Endothelial cell (in vitro differentiated cells): ENCODE measurements around the gene C9orf85. TPM values are rescaled to one million over a fixed set of nuclear protein-coding genes. Genes with fewer than 3 reads are reported as not detected.
"Not testable (repeated sequence)": the region's sequence is repeated elsewhere in the genome, so short reads cannot be mapped to it uniquely, and the experiment has no call there.

Experiments
- DNase-seq: peaks from one replicate; pipeline ENCODE4 v3.0.0; 2021; ENCODE audit warnings: low spot score
- H3K27ac Mint-ChIP-seq: one replicate; pipeline ENCODE4 v1.8.0; 2021; ENCODE audit warnings: mixed read lengths, inconsistent platforms; ENCODE audit not compliant: unreplicated experiment
- H3K27me3 Mint-ChIP-seq: one replicate; pipeline ENCODE4 v1.8.0; 2021; ENCODE audit warnings: mild to moderate bottlenecking, moderate library complexity, mixed read lengths, inconsistent platforms; ENCODE audit not compliant: unreplicated experiment
- H3K36me3 Mint-ChIP-seq: one replicate; pipeline ENCODE4 v1.8.0; 2021; ENCODE audit warnings: mild to moderate bottlenecking, low read depth, mixed read lengths, inconsistent platforms; ENCODE audit not compliant: unreplicated experiment
- H3K4me1 Mint-ChIP-seq: one replicate; pipeline ENCODE4 v1.8.0; 2021; ENCODE audit warnings: mild to moderate bottlenecking, mixed read lengths, inconsistent platforms; ENCODE audit not compliant: unreplicated experiment
- H3K4me3 Mint-ChIP-seq: one replicate; pipeline ENCODE4 v1.8.0; 2021; ENCODE audit warnings: mild to moderate bottlenecking, mixed read lengths, inconsistent platforms; ENCODE audit not compliant: unreplicated experiment
- H3K9me3 Mint-ChIP-seq: one replicate; pipeline ENCODE4 v1.8.0; 2021; ENCODE audit warnings: mixed read lengths, inconsistent platforms; ENCODE audit not compliant: unreplicated experiment
- CTCF ChIP-seq: fragments of 200-600 bp; sonication (generic); IDR thresholded peaks from one replicate; pipeline ENCODE4 v1.5.0; 2021; ENCODE audit warnings: antibody characterized with exemption; ENCODE audit not compliant: unreplicated experiment
- total RNA-seq: library from RNA; stranded (reverse); fragmentation: NEBNext Ultra II Directional; extraction: Animal tissue kit (Norgen Biotek cat#: 25700); gene quantifications from one replicate; pipeline ENCODE4 v1.2.1, GENCODE V29; 2021; ENCODE audit not compliant: unreplicated experiment

The C9orf85 gene
- total RNA-seq, 1 donor from 2014 or later: 12.2 TPM

- H3K4me1 Mint-ChIP-seq: no peaks in the 10 kb centered on the region
- no peak for TF ChIP-seq CTCF
- H3K27ac Mint-ChIP-seq: no peak overlapping the region
- no peaks in the 10 kb centered on the region for H3K9me3 Mint-ChIP-seq
- peaks cover 9% of the 10 kb centered on the region for H3K36me3 Mint-ChIP-seq
- H3K27me3 Mint-ChIP-seq: no peaks in the 10 kb centered on the region
- no peak overlapping the region for H3K4me3 Mint-ChIP-seq
- no peak for DNase-seq
Observed at GRCh38 chr9:71955300-71955915, 44.0 kb downstream of the C9orf85 start.

- no peak overlapping the region for H3K27ac Mint-ChIP-seq
Observed at GRCh38 chr9:71962328-71962727, 50.9 kb downstream of the C9orf85 start.

GRCh38 chr9:71963471-71963996, 52.1 kb downstream of the C9orf85 start:
- H3K9me3 Mint-ChIP-seq: not testable (repeated sequence)

More at GRCh38 chr9:71962328-71962727, 50.9 kb downstream of the C9orf85 start:
- Mint-ChIP-seq H3K4me1 (peaks cover 6% of the 10 kb centered on the region), H3K27me3 (peaks cover 10% of the 10 kb centered on the region), H3K4me3 (no peak overlapping the region), H3K36me3 (peaks cover 16% of the 10 kb centered on the region), H3K9me3 (no peaks in the 10 kb centered on the region)
- TF ChIP-seq CTCF: no peak
- DNase-seq: no peak

GRCh38 chr9:71965403-71965802, 54.0 kb downstream of the C9orf85 start:
- Mint-ChIP-seq H3K4me1 (peaks cover 6% of the 10 kb centered on the region), H3K36me3 (peaks cover 23% of the 10 kb centered on the region), H3K27ac (no peak overlapping the region), H3K27me3 (peaks cover 10% of the 10 kb centered on the region), H3K9me3 (peaks cover 4% of the 10 kb centered on the region), H3K4me3 (no peak overlapping the region)
- DNase-seq: no peak
- no peak for TF ChIP-seq CTCF

More at GRCh38 chr9:71963471-71963996, 52.1 kb downstream of the C9orf85 start:
- not testable (repeated sequence) for H3K4me1 Mint-ChIP-seq, H3K4me3 Mint-ChIP-seq, DNase-seq, H3K27ac Mint-ChIP-seq
- peaks cover 18% of the 10 kb centered on the region for H3K36me3 Mint-ChIP-seq
- H3K27me3 Mint-ChIP-seq: peaks cover 10% of the 10 kb centered on the region

GRCh38 chr9:71966601-71967000, 55.2 kb downstream of the C9orf85 start:
- H3K9me3 Mint-ChIP-seq: peaks cover 4% of the 10 kb centered on the region
- no peak overlapping the region for H3K4me3 Mint-ChIP-seq
- TF ChIP-seq CTCF: no peak
- H3K36me3 Mint-ChIP-seq: peaks cover 23% of the 10 kb centered on the region
- no peak for DNase-seq
- peaks cover 6% of the 10 kb centered on the region for H3K4me1 Mint-ChIP-seq
- H3K27me3 Mint-ChIP-seq: peaks cover 10% of the 10 kb centered on the region
- peak overlapping the region; percentile 37 for H3K27ac Mint-ChIP-seq
